ENCODE measurements around the gene SIX2. TPM values are rescaled to one million over a fixed set of nuclear protein-coding genes. Genes with fewer than 3 reads are reported as not detected.

The SIX2 gene
- total RNA-seq, 1 donor from 2014 or later: 45.9 TPM

- Mint-ChIP-seq H3K27ac (ENCODE audit: unreplicated experiment) (no peak overlapping the region), H3K27me3 (ENCODE audit: unreplicated experiment) (peaks cover 4% of the 10 kb centered on the region), H3K4me1 (ENCODE audit: unreplicated experiment) (peaks cover 31% of the 10 kb centered on the region), H3K9me3 (ENCODE audit: unreplicated experiment) (no peaks in the 10 kb centered on the region), H3K4me3 (ENCODE audit: unreplicated experiment) (no peak overlapping the region), H3K36me3 (ENCODE audit: unreplicated experiment) (no peaks in the 10 kb centered on the region)
- TF ChIP-seq CTCF (IDR thresholded peaks at IDR 0.05): no peak
- no peak for DNase-seq (ENCODE audit: extremely low spot score, unreplicated experiment)
Observed at GRCh38 chr2:45047301-45047700, 38.0 kb upstream of the SIX2 start.

GRCh38 chr2:45046786-45047185 lies 37.5 kb upstream of the SIX2 start:
- no peak overlapping the region for H3K27ac Mint-ChIP-seq (ENCODE audit: unreplicated experiment)
- H3K9me3 Mint-ChIP-seq (ENCODE audit: unreplicated experiment): no peaks in the 10 kb centered on the region
- peaks cover 4% of the 10 kb centered on the region for H3K27me3 Mint-ChIP-seq (ENCODE audit: unreplicated experiment)
- no peak for DNase-seq (ENCODE audit: extremely low spot score, unreplicated experiment)
- H3K4me3 Mint-ChIP-seq (ENCODE audit: unreplicated experiment): no peak overlapping the region
- TF ChIP-seq CTCF (IDR thresholded peaks at IDR 0.05): no peak
- H3K36me3 Mint-ChIP-seq (ENCODE audit: unreplicated experiment): no peaks in the 10 kb centered on the region
- peaks cover 31% of the 10 kb centered on the region for H3K4me1 Mint-ChIP-seq (ENCODE audit: unreplicated experiment)

GRCh38 chr2:45045706-45046105 lies 36.5 kb upstream of the SIX2 start:
- Mint-ChIP-seq H3K4me1 (ENCODE audit: unreplicated experiment) (peaks cover 31% of the 10 kb centered on the region), H3K27me3 (ENCODE audit: unreplicated experiment) (peaks cover 4% of the 10 kb centered on the region), H3K27ac (ENCODE audit: unreplicated experiment) (no peak overlapping the region), H3K4me3 (ENCODE audit: unreplicated experiment) (no peak overlapping the region), H3K36me3 (ENCODE audit: unreplicated experiment) (no peaks in the 10 kb centered on the region), H3K9me3 (ENCODE audit: unreplicated experiment) (no peaks in the 10 kb centered on the region)
- no peak for TF ChIP-seq CTCF (IDR thresholded peaks at IDR 0.05)
- no peak for DNase-seq (ENCODE audit: extremely low spot score, unreplicated experiment)

GRCh38 chr2:45044916-45045315 lies 35.7 kb upstream of the SIX2 start:
- Mint-ChIP-seq H3K9me3 (ENCODE audit: unreplicated experiment) (no peaks in the 10 kb centered on the region), H3K4me3 (ENCODE audit: unreplicated experiment) (no peak overlapping the region), H3K4me1 (ENCODE audit: unreplicated experiment) (peaks cover 31% of the 10 kb centered on the region), H3K27ac (ENCODE audit: unreplicated experiment) (no peak overlapping the region), H3K36me3 (ENCODE audit: unreplicated experiment) (no peaks in the 10 kb centered on the region), H3K27me3 (ENCODE audit: unreplicated experiment) (peaks cover 4% of the 10 kb centered on the region)
- no peak for TF ChIP-seq CTCF (IDR thresholded peaks at IDR 0.05)
- DNase-seq (ENCODE audit: extremely low spot score, unreplicated experiment): no peak

- no peak overlapping the region for H3K4me3 Mint-ChIP-seq (ENCODE audit: unreplicated experiment)
- TF ChIP-seq CTCF (IDR thresholded peaks at IDR 0.05): no peak
- no peaks in the 10 kb centered on the region for H3K36me3 Mint-ChIP-seq (ENCODE audit: unreplicated experiment)
- no peak for DNase-seq (ENCODE audit: extremely low spot score, unreplicated experiment)
- H3K4me1 Mint-ChIP-seq (ENCODE audit: unreplicated experiment): peaks cover 27% of the 10 kb centered on the region
- no peaks in the 10 kb centered on the region for H3K9me3 Mint-ChIP-seq (ENCODE audit: unreplicated experiment)
- H3K27me3 Mint-ChIP-seq (ENCODE audit: unreplicated experiment): peaks cover 4% of the 10 kb centered on the region
- no peak overlapping the region for H3K27ac Mint-ChIP-seq (ENCODE audit: unreplicated experiment)
Observed at GRCh38 chr2:45043174-45043573, 33.9 kb upstream of the SIX2 start.
